ENCODE results near the gene MRPL18.
A peak's percentile ranks its signal among the peaks of the same experiment; 100 is the strongest.
"Not testable (repeated sequence)": the region's sequence is repeated elsewhere in the genome, so short reads cannot be mapped to it uniquely, and the experiment has no call there.

Gene MRPL18

GRCh38 chr6:159790149-159790955 lies at the start of gene MRPL18:
Gene MRPL18 (plus strand): TSS chr6:159790467. CDS start chr6:159790588, 121 bp downstream.
- peak; percentile 93 for DNase-seq

DNA sequence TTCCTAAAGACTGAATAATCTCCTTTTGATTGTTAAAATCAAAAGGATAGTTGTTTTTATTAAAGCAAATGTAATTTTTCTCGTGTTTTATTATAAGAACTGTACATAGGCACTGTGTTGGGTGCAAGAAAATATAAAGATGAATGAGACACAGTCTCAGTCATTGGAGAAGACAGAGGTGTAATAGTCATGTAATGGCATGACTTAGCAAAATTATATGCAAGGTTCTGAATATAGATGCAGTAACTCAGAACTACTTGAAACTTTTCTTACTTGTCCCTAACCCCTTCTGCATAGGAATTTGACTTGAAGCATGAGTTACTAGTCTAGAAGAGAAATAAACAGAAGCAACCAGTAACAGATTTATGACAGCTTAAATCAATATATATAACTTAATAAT lies 48.1 kb upstream of the MRPL18 start:
- no peak for DNase-seq

DNA sequence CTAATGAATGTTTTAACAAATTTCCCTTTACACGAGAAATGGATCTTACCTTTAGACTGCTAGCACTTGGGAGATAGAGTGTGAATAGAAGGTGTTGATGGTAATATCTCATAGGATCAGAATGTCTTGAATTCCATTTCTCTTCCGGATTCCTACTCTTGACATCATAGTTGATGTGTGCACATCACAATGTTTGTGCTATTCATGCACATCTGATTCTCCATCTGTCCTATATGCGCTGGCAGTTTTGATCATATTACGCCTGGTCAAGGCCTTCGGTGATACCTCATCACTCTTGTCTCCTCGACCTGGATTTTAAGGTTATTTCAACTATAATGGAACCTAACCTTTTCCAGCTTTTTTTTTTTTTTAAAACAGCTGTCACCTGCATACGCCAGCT lies 45.2 kb upstream of the MRPL18 start:
- no peak for DNase-seq

- DNase-seq: no peak
Observed at GRCh38 chr6:159746759-159747158, 43.5 kb upstream of the MRPL18 start.

GRCh38 chr6:159748127-159748526 lies 42.1 kb upstream of the MRPL18 start:
- not testable (repeated sequence) for DNase-seq

- DNase-seq: no peak
Observed at GRCh38 chr6:159751448-159751847, 38.8 kb upstream of the MRPL18 start.

GRCh38 chr6:159753081-159753872 lies 37.0 kb upstream of the MRPL18 start:
- DNase-seq: no peak

- DNase-seq: no peak
Observed at GRCh38 chr6:159754401-159754800, 35.9 kb upstream of the MRPL18 start.

- no peak for DNase-seq
Observed at GRCh38 chr6:159754959-159755914, 35.0 kb upstream of the MRPL18 start.

GRCh38 chr6:159756508-159756907 lies 33.8 kb upstream of the MRPL18 start:
- no peak for DNase-seq

DNA sequence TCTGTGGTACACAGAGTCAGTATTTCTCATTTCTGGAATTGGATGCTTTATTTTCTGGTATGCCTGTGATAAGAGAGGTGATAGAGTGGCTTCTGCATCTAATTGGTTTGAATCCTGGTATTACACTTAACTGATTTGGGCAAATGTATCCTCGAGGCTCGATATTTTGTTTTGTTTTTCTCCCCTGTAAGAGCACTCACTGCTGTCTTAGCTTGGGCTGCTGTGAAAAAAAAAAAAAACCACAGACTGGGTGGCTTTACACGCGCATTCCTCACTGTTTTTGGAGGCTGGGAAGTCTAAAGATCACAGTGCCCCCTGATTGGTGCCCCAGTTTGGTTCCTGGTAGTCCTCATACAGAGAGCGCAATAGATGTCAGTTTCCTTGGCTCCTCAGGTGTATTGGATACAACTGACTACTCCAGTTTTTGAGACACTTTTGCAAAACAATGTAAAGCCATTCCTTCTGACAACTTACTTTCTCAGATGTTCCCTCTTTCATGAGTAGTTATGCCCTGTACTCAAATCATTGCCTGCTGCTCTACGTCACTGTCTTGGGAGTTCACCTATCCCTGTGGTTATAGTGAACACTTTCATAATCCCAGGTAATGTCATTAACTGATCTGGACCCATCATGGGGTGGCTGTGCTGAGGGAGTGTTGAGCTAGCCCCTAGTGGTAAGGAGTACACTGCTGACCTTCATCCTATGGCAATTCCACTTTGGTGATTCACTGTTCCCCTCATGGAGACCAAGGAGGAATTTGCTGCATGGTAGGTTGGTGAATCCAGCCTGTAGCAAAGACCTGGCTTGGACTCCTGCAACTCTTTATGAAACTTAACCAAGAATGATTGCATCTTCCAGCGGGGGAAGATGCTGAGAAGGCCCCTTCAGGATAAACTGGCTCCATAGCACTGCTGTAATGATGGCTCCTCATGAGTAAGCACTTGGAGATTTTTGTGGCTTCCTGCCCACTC lies 32.0 kb upstream of the MRPL18 start:
- no peak for DNase-seq

DNA sequence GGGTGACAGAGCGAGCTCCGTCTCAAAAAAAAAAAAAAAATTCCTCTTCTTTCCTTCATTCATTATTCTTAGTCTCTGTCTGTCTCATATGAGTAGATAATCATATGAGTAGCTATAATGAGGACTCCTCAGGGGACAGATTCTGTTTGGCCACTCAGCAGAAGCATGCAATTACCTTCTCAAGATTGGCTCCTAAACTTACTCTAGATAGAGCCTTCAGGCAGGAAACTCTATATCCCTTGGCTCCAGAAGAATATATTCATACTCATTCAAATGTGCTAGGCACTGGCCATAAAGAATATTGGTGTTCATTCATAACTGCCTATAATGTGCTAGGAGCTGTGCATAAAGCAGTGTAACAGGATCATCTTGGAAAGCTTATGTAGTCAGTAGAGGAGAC lies 30.6 kb upstream of the MRPL18 start:
- DNase-seq: no peak

GRCh38 chr6:159760602-159761057 lies 29.6 kb upstream of the MRPL18 start:
- no peak for DNase-seq

- DNase-seq: no peak
Observed at GRCh38 chr6:159761129-159761872, 29.0 kb upstream of the MRPL18 start.

- peak; percentile 86 for DNase-seq
Observed at GRCh38 chr6:159761873-159762680, 28.2 kb upstream of the MRPL18 start, which contains the start of gene ACAT2. Gene ACAT2 (plus strand): TSS chr6:159762045. CDS start chr6:159762088, 43 bp downstream.

DNA sequence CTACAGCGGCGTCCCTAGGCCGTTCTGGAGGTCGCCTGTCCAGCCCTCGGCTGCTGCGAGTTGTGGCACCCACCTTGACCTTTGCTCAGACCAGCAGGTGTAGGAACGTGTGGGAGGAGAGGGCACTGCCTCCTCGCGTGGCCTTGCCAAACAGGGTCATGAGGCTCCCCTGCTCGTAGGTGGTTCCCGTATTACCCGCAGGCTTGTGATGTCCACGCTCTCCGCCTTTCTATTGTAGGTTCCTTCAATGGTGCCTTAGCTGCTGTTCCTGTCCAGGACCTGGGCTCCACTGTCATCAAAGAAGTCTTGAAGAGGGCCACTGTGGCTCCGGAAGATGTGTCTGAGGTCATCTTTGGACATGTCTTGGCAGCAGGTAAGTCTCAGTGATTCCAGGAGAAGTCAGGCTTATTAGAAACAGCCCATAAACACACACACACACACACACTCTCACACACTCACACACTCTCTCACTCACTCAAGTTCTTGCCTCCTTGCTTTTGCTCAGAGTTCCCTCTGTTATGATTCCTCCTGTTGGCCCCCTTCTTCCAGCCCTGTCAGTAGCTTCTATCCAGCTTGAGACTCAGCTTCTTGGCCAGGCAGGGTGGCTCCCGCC lies 27.5 kb upstream of the MRPL18 start:
- DNase-seq: no peak

DNA sequence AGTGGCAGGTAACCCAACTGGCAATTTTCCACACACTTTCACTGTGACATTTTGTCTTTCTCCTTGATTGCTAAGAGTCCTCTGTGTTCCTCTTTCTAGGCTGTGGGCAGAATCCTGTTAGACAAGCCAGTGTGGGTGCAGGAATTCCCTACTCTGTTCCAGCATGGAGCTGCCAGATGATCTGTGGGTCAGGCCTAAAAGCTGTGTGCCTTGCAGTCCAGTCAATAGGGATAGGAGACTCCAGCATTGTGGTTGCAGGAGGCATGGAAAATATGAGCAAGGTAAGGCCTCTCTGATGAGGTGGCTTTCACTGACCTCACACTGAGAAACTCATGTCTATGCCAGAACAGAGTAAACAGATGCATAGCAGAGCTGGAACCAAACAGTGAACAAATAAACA lies 23.4 kb upstream of the MRPL18 start:
- DNase-seq: no peak

DNA sequence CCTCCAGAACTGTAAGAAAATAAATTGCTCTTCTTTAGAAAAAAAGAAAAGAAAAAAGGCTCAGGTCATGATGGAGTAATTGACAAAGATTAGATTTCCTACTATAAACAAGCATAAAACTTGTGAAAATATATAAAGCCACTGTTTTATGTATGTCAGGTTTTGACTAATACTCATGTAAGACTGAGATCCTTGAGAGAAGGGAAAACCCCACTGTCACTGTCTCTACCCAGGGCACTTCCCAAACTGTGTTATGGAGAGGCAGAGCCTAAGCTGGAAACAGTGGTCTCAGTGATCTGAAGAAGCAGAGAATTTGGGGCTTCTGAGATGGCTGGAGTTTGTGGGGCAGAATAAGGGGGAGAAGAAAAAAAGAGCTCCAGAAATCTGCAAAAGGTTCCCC lies 20.8 kb upstream of the MRPL18 start:
- DNase-seq: no peak

DNA sequence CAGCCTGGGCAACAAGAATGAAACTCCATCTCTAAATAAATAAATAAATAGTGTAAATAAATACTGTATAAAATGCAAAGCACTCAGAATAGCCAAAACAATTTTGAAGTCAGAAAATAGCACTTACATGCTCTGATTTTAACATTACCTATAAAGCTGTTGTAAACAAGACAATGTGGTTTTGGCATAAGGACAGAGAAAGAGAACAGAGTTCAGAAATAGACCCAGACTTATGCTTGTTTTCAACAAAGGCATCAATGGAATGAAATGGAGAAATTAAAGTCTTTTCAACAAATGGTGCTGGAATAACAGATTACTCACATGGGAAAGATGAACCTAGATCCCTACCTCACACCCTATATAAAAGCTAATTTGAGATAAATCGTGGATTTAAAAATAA lies 18.1 kb upstream of the MRPL18 start:
- no peak for DNase-seq

Measured in NCI-H1694 treated with DMSO at 0.1 percent for 48 hours (cell line).